ENCODE results near the gene MRC2.

DNA sequence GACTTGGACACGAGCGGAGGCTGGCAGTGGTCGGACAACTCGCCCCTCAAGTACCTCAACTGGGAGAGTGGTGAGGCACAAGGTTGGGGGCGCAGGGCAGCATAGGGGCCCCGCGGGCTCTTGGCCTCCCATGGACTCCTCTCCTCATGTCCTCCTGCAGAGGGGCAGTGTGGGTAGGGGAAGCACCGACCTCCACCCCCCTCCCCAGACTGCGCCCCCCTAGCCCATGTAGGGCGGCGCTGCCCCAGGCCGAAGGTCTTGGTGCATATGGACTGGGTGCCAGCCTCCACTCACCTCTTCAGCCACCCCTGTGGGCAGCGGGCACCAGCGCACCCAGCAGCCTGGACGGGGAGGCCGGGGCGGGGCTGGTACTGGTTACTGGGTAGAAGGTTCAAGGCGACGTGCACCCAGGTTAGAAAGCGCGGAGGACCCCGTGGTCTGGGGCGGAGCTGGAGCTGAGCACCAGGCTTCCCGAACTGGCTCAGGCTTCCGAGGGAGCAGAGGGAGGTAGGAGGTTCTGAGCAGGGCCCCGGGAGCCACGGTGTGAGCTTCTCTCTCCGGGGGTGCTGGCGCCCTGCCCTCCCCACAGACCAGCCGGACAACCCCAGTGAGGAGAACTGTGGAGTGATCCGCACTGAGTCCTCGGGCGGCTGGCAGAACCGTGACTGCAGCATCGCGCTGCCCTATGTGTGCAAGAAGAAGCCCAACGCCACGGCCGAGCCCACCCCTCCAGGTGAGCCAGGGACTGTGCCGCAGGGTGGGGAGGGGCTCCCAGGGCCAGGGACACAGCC, 39.5 kb downstream of the MRC2 start:
- TF ChIP-seq, protein P1, sequence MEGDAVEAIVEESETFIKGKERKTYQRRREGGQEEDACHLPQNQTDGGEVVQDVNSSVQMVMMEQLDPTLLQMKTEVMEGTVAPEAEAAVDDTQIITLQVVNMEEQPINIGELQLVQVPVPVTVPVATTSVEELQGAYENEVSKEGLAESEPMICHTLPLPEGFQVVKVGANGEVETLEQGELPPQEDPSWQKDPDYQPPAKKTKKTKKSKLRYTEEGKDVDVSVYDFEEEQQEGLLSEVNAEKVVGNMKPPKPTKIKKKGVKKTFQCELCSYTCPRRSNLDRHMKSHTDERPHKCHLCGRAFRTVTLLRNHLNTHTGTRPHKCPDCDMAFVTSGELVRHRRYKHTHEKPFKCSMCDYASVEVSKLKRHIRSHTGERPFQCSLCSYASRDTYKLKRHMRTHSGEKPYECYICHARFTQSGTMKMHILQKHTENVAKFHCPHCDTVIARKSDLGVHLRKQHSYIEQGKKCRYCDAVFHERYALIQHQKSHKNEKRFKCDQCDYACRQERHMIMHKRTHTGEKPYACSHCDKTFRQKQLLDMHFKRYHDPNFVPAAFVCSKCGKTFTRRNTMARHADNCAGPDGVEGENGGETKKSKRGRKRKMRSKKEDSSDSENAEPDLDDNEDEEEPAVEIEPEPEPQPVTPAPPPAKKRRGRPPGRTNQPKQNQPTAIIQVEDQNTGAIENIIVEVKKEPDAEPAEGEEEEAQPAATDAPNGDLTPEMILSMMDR (IDR thresholded peaks at IDR 0.05; ENCODE audit: insufficient read depth, low read length, poor library complexity, severe bottlenecking), result no peak
- no peak for TF ChIP-seq EZH2phosphoT487 (conservative IDR thresholded peaks at IDR 0.05; ENCODE audit: low read length)
